ENCODE data around the gene RCSD1. TPM values are rescaled to one million over a fixed set of nuclear protein-coding genes. Genes with fewer than 3 reads are reported as not detected.

RCSD1 gene
- total and polyA plus RNA-seq, 2 of the 13 experiments (the other 11 are each of a cell fraction or from before 2014, with no cell fraction given) = not detected

DNA sequence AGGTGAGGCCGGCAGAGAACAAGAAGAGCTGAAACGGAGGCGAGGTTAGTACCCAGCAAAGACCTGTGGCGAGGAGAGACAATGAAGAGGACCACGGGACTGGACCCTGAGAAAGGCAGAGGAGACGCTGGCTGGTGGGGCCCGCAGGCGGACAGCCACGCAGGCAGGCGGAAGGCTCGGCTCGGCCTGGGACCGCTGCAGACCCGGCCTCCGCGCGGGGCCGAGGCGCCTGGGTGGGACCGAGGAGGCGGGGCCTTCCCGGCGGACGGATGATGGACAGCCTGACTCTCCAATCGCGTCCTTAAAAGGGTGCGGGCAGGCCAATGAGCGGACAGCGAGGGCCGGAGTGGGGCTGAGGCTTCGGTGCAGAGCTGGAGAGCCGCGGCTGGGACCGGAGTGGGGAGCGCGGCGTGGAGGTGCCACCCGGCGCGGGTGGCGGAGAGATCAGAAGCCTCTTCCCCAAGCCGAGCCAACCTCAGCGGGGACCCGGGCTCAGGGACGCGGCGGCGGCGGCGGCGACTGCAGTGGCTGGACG is 91.7 kb downstream of the RCSD1 start, which contains the start of gene MPZL1 (continued):
- TF ChIP-seq SMAD3 (CRISPR knock-in tag; IDR thresholded peaks at IDR 0.05) (no peak), ZBTB21 (CRISPR knock-in tag; IDR thresholded peaks at IDR 0.05) (no peak), SSRP1 (CRISPR knock-in tag; IDR thresholded peaks at IDR 0.05) (no peak), ATRX (CRISPR knock-in tag; IDR thresholded peaks at IDR 0.05; ENCODE audit: borderline replicate concordance) (no peak), FOXA1 (IDR thresholded peaks at IDR 0.05) (no peak), FOXA1 (CRISPR knock-in tag; IDR thresholded peaks at IDR 0.05) (no peak), KMT2A (CRISPR knock-in tag; IDR thresholded peaks at IDR 0.05) (no peak), ZNF264 (CRISPR knock-in tag; IDR thresholded peaks at IDR 0.05) (no peak), ZNF674 (CRISPR knock-in tag; IDR thresholded peaks at IDR 0.05; ENCODE audit: low read depth) (no peak), HOXD1 (CRISPR knock-in tag; IDR thresholded peaks at IDR 0.05) (no peak; the same call in 1 of the 2 replicates), NR2C2 (CRISPR knock-in tag; IDR thresholded peaks at IDR 0.05; ENCODE audit: borderline replicate concordance) (no peak), PPARG (CRISPR knock-in tag; conservative IDR thresholded peaks at IDR 0.05) (no peak)
- TF ChIP-seq, protein P1, sequence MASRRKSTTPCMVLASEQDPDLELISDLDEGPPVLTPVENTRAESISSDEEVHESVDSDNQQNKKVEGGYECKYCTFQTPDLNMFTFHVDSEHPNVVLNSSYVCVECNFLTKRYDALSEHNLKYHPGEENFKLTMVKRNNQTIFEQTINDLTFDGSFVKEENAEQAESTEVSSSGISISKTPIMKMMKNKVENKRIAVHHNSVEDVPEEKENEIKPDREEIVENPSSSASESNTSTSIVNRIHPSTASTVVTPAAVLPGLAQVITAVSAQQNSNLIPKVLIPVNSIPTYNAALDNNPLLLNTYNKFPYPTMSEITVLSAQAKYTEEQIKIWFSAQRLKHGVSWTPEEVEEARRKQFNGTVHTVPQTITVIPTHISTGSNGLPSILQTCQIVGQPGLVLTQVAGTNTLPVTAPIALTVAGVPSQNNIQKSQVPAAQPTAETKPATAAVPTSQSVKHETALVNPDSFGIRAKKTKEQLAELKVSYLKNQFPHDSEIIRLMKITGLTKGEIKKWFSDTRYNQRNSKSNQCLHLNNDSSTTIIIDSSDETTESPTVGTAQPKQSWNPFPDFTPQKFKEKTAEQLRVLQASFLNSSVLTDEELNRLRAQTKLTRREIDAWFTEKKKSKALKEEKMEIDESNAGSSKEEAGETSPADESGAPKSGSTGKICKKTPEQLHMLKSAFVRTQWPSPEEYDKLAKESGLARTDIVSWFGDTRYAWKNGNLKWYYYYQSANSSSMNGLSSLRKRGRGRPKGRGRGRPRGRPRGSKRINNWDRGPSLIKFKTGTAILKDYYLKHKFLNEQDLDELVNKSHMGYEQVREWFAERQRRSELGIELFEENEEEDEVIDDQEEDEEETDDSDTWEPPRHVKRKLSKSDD (CRISPR knock-in tag; IDR thresholded peaks at IDR 0.05; ENCODE audit: low read depth) = no peak
- TF ChIP-seq, protein P2, sequence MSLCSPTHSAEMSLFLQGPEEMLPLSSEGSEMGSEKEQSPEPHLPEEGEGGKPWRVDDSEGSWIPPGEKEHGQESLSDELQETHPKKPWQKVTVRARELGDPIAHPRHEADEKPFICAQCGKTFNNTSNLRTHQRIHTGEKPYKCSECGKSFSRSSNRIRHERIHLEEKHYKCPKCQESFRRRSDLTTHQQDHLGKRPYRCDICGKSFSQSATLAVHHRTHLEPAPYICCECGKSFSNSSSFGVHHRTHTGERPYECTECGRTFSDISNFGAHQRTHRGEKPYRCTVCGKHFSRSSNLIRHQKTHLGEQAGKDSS (CRISPR knock-in tag; IDR thresholded peaks at IDR 0.05; ENCODE audit: borderline replicate concordance, low read depth) = 0 out of 2 replicates have a peak, but pooled peaks have one; percentile 54
- TF ChIP-seq, protein P3, sequence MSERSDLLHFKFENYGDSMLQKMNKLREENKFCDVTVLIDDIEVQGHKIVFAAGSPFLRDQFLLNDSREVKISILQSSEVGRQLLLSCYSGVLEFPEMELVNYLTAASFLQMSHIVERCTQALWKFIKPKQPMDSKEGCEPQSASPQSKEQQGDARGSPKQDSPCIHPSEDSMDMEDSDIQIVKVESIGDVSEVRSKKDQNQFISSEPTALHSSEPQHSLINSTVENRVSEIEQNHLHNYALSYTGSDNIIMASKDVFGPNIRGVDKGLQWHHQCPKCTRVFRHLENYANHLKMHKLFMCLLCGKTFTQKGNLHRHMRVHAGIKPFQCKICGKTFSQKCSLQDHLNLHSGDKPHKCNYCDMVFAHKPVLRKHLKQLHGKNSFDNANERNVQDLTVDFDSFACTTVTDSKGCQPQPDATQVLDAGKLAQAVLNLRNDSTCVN (CRISPR knock-in tag; IDR thresholded peaks at IDR 0.05; ENCODE audit: borderline replicate concordance) = peak; percentile 73; the same call in 1 of the 2 replicates
- TF ChIP-seq, protein P4, sequence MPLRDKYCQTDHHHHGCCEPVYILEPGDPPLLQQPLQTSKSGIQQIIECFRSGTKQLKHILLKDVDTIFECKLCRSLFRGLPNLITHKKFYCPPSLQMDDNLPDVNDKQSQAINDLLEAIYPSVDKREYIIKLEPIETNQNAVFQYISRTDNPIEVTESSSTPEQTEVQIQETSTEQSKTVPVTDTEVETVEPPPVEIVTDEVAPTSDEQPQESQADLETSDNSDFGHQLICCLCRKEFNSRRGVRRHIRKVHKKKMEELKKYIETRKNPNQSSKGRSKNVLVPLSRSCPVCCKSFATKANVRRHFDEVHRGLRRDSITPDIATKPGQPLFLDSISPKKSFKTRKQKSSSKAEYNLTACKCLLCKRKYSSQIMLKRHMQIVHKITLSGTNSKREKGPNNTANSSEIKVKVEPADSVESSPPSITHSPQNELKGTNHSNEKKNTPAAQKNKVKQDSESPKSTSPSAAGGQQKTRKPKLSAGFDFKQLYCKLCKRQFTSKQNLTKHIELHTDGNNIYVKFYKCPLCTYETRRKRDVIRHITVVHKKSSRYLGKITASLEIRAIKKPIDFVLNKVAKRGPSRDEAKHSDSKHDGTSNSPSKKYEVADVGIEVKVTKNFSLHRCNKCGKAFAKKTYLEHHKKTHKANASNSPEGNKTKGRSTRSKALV (CRISPR knock-in tag; IDR thresholded peaks at IDR 0.05) = peak; percentile 8; the same call in 1 of the 2 replicates
- TF ChIP-seq, protein P5, sequence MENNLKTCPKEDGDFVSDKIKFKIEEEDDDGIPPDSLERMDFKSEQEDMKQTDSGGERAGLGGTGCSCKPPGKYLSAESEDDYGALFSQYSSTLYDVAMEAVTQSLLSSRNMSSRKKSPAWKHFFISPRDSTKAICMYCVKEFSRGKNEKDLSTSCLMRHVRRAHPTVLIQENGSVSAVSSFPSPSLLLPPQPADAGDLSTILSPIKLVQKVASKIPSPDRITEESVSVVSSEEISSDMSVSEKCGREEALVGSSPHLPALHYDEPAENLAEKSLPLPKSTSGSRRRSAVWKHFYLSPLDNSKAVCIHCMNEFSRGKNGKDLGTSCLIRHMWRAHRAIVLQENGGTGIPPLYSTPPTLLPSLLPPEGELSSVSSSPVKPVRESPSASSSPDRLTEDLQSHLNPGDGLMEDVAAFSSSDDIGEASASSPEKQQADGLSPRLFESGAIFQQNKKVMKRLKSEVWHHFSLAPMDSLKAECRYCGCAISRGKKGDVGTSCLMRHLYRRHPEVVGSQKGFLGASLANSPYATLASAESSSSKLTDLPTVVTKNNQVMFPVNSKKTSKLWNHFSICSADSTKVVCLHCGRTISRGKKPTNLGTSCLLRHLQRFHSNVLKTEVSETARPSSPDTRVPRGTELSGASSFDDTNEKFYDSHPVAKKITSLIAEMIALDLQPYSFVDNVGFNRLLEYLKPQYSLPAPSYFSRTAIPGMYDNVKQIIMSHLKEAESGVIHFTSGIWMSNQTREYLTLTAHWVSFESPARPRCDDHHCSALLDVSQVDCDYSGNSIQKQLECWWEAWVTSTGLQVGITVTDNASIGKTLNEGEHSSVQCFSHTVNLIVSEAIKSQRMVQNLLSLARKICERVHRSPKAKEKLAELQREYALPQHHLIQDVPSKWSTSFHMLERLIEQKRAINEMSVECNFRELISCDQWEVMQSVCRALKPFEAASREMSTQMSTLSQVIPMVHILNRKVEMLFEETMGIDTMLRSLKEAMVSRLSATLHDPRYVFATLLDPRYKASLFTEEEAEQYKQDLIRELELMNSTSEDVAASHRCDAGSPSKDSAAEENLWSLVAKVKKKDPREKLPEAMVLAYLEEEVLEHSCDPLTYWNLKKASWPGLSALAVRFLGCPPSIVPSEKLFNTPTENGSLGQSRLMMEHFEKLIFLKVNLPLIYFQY (CRISPR knock-in tag; IDR thresholded peaks at IDR 0.05; ENCODE audit: borderline replicate concordance) = no peak; the same call in 1 of the 2 replicates
- TF ChIP-seq, protein P6, sequence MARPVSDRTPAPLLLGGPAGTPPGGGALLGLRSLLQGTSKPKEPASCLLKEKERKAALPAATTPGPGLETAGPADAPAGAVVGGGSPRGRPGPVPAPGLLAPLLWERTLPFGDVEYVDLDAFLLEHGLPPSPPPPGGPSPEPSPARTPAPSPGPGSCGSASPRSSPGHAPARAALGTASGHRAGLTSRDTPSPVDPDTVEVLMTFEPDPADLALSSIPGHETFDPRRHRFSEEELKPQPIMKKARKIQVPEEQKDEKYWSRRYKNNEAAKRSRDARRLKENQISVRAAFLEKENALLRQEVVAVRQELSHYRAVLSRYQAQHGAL (CRISPR knock-in tag; IDR thresholded peaks at IDR 0.05; ENCODE audit: not compliant biosample characterization) = no peak
